GM18511 (cell line): ENCODE measurements around the gene KCNMA1.

Source experiments
- ATAC-seq: cut with Tn5 transposase; IDR thresholded peaks from one replicate; pipeline ENCODE4 v1.9.1; 2021; ENCODE audit warnings: mild to moderate bottlenecking, moderate library complexity; ENCODE audit not compliant: unreplicated experiment

Gene KCNMA1

DNA sequence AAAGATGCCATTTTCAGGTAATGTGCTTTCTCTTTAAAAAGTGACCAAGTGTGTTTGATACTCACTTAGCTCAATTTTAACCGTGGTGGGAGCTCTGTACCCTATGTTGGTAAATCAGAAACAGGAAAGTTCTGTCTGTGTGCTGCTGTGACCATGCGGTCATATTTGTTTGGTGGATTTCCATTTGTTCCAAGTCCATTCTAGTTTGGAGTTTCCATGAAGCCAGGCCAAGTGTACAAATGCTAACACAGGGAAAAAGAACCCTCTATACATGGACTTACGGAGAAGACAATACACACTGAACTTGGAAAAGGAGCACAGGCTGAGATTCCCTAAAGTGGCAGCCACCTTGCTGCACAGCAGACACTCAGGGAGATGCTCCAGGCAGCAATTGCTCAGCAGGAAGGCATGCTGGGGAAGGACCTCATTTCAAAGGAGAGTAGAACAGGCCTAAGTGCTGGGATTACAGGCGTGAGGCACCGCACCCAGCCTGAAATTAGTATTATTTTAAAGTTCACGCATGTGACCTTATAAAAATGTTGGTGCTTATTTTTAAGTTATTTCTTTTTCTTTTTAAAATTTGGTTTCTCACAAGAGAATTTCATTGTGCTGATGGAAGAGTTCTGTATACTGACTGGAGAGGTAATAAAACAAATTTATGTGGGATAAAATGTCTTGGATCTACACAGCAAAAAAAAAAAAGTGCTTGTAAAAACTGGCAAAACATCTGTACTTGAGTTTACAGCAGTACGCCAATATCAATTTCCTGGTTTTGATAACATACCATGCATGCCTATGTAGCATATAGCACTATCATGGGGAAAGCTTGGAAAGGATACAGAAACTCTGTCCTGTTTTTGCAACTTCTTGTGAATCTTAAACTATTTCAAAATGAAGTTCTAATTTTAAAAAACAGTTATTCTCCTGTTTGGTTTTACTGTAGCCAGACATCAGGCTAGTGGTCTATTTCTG lies 436.2 kb downstream of the KCNMA1 start:
- no peak for ATAC-seq

DNA sequence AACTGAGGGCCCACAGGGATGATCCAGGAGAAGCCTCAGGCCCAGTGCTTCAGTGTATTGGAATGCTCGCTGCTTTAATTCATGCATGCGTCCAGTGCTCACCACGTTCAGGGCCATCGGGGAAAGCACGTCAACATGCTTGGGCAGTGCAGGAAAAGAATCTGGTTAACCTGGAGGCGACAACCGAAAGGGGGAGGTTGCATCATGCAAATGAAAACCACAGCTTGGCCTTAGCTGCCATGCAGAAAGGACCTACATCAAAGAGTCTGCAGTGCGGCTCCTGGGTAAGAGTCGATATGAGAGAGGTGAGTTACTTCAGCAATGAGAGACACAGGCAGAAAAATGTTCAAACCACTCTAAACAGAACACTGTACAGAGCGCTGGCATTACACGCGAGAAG lies 440.1 kb downstream of the KCNMA1 start:
- ATAC-seq = no peak

GRCh38 chr10:77196614-77197013 lies 441.0 kb downstream of the KCNMA1 start:
- no peak for ATAC-seq

- no peak for ATAC-seq
These were observed 442.5 kb downstream of the KCNMA1 start for GRCh38 chr10:77195101-77195500.

- no peak for ATAC-seq
These were observed 444.6 kb downstream of the KCNMA1 start for GRCh38 chr10:77193001-77193400.

GRCh38 chr10:77192402-77192801 lies 445.2 kb downstream of the KCNMA1 start:
- no peak for ATAC-seq

DNA sequence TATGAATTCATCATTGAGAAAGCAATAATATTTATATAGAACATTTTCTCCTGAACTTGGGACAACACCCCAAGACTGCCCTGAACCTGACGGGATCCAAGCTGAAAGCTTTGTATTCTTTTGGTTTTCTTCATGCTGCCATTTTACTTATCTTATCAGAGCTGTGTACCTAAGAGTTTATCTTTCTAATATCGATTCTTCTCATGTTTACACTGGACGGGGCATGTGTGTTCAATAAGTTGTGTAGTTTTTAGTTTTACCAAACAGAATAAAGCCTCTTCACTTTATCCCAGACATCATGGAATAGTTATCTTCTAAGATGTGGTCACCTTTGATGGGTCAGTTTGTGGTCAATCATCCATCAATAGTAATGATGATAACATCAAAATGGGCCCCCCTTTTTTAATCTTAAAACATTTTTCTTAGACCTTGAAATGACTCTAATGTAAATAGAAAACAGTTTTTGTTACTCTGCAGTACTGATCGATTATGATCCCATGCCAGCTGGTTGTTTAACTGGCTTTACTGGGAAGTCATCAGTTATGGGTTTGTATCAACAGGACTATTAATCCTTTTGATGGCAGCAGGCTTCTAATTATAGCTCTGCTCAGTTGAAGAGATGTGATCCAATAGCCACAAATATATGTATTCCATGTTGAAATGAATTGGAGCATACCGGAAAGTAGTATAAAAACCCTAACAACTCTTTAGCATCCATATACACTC lies 446.1 kb downstream of the KCNMA1 start:
- no peak for ATAC-seq

GRCh38 chr10:77190291-77190690 lies 447.3 kb downstream of the KCNMA1 start:
- no peak for ATAC-seq

GRCh38 chr10:77189520-77189919 lies 448.1 kb downstream of the KCNMA1 start:
- no peak for ATAC-seq

DNA sequence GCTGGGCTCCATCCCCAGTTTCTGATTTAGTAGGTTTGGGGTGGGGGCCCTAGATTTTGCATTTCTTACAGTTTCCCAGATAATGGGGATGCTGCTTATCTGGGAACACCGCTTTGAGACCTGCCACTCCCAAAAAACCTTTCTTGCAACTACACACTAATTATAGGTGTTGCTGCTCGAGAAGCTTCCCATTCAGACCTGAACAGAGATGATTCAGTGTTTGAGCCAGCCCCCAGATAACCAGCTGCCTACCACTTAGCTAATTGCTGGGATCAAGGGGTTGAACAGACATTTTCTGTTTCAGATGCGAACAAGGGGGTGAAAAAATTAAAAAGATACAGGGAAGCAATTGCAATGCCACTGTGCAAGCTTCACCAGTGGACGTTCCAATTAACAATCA lies 448.5 kb downstream of the KCNMA1 start:
- no peak for ATAC-seq

DNA sequence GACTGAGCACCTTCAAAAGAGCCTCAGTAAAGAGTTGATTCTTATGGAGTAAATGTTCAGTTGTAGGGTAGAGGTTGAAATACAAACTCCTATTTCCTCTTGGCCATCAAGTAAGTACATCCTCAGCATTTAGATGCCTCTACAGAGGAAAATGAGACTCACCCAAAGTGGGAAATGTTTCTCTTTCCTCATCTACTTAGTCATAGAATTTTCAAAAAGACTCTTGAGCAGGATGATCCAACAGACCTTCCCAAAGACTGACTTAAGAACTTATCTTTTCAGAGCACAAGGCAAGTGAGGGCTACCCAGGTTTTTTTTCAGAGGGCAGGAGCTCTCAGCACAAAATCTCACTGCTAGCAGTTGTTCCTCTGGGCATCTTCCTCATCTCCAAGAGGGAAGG lies 449.1 kb downstream of the KCNMA1 start:
- no peak for ATAC-seq

GRCh38 chr10:77188000-77188395 lies 449.6 kb downstream of the KCNMA1 start:
- no peak for ATAC-seq

DNA sequence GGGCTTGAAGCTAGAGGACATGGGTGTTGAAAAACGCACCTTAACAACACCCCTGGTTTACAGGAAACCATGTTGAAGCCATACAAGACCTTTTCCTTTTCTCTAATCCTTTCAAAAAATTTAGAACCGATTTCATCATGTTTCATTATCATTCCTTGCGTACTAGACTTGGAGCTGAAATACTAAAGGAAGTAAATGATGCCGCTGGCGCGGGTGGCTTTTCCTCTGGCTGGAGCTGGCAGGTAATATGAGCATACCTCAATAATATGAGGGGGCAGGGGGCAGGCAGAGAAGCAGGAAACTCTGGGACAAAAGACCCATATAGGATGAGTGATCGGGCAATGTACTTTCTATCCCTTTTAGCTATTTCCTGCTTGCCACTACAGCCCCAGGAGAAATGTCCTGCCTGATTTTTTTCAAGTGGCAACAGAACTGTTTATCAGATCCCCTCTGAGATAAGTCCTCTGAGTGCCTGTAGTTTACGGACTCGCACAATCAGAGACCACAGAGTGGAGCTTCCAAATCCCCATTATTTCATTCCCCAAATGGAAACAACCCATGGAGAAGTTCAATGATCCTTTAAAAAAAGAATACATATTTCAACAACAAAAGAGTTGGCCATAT lies 450.1 kb downstream of the KCNMA1 start:
- no peak for ATAC-seq

GRCh38 chr10:77186936-77187335 lies 450.7 kb downstream of the KCNMA1 start:
- no peak for ATAC-seq

DNA sequence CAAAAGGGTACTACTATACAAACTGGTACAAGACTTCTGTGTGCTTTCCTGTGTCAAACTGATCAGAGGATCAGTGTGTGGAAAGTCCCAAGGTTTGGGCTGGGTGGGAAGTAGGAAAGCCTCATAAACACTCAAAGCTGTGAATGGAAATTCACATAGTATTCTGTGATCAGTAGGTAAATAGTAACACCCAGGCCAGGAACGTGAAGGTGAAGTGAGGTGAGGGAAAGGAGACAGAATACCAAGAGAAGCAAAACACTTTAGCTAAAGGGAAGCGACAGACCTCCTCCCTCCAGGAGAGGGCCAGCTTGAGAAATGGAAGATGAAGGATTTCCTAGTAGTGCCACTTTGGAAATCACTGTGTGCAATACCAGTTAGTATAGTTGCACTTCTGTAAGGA lies 451.9 kb downstream of the KCNMA1 start:
- no peak for ATAC-seq

DNA sequence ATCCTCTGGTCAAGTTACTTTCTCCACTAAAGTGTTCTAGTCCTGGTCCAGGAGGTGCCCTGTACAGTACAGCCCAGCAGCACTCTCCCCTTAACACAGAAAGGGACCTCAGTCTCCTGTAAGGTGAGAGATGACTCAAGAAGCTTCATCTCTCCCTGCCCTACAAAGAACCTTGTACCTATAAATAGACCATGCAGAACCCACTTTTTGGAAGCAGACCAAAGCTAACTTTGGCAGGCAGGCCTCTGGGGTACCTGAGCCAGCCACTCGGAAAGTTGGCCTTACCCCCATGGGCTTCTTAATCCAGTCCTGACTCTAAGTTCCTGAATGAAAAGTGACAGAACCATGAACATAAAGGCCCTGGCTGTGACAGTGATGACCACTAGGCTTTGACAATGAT lies 454.8 kb downstream of the KCNMA1 start:
- ATAC-seq = no peak

- no peak for ATAC-seq
These were observed 456.8 kb downstream of the KCNMA1 start for GRCh38 chr10:77180794-77181193.

DNA sequence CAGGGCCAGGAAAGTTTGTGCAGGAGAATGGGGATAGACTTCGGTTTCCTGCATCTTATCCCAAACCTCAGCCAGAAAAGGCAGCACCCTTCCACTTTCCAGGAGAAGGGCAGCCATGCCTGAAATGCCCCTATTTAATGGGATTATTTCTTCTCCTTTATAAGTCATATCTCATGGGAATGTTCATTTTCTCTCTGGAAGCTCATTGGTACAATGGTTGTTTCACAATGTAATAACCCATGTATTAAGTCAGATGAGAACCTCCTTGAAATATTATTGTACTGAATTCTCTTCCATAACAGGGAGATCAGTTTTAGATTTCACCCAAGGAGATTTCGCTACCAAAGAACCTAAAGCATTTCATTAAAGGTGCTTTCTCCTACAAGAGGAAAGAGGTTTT lies 457.5 kb downstream of the KCNMA1 start:
- no peak for ATAC-seq

GRCh38 chr10:77179015-77179695 lies 458.5 kb downstream of the KCNMA1 start:
- no peak for ATAC-seq

DNA sequence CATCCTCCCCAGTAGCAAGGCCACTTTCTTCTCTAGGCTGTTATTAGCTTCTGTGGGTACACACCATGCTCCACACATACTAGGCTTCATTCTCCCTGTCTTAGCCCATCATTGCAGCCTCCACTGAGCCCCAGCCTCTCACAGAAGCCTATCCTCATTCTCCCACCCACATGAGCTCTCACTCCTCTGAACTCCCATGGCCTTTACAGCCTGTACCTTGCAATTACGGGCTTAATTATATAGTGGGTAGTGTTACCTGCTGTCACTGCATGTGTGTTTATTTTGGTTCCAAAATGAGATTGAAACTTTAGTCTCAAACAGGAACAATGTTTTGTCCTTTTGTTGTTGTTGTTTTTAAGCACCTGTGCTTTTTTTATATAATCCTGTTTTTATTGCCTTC lies 460.0 kb downstream of the KCNMA1 start:
- no peak for ATAC-seq

DNA sequence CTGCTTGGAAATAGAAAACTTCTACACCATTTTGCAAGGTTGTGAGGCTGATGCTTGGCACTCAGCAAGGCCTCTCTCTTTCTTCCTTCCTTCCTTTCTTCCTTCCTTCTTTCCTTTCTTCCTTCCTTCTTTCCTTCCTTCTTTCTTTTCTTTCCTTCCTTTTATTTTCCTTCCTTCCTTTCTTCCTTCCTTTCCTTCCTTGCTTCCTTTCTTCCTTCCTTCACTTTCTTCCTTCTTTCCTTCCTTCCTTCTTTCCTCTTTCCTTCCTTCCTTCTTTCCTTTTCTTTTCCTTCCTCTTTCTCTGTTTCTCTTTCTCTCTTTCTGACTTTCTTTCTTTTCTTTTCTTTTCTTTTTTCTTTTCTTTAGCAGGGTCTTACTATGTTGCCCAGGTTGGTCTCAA lies 460.4 kb downstream of the KCNMA1 start:
- no peak for ATAC-seq
